ENCODE results near the gene PSME4.
A peak's percentile ranks its signal among the peaks of the same experiment; 100 is the strongest.

The PSME4 gene, protein sequence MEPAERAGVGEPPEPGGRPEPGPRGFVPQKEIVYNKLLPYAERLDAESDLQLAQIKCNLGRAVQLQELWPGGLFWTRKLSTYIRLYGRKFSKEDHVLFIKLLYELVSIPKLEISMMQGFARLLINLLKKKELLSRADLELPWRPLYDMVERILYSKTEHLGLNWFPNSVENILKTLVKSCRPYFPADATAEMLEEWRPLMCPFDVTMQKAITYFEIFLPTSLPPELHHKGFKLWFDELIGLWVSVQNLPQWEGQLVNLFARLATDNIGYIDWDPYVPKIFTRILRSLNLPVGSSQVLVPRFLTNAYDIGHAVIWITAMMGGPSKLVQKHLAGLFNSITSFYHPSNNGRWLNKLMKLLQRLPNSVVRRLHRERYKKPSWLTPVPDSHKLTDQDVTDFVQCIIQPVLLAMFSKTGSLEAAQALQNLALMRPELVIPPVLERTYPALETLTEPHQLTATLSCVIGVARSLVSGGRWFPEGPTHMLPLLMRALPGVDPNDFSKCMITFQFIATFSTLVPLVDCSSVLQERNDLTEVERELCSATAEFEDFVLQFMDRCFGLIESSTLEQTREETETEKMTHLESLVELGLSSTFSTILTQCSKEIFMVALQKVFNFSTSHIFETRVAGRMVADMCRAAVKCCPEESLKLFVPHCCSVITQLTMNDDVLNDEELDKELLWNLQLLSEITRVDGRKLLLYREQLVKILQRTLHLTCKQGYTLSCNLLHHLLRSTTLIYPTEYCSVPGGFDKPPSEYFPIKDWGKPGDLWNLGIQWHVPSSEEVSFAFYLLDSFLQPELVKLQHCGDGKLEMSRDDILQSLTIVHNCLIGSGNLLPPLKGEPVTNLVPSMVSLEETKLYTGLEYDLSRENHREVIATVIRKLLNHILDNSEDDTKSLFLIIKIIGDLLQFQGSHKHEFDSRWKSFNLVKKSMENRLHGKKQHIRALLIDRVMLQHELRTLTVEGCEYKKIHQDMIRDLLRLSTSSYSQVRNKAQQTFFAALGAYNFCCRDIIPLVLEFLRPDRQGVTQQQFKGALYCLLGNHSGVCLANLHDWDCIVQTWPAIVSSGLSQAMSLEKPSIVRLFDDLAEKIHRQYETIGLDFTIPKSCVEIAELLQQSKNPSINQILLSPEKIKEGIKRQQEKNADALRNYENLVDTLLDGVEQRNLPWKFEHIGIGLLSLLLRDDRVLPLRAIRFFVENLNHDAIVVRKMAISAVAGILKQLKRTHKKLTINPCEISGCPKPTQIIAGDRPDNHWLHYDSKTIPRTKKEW (N-terminal part only)

GRCh38 chr2:53970724-53971602, at the start of gene PSME4:
Gene PSME4, minus strand, starts transcription at chr2:53970993. Its CDS starts 209 bp downstream, at chr2:53970784.
- Histone ChIP-seq H3K4me3 (ENCODE audit: low read length) (peak within 1 kb of the TSS; percentile 99), H3K9me2 (replicated peaks; ENCODE audit: insufficient read depth, low read length) (no peaks in the 10 kb centered on the region), H3K36me3 (replicated peaks; ENCODE audit: insufficient read depth, low read length) (no peaks in the 10 kb centered on the region), H3K27me3 (replicated peaks; ENCODE audit: insufficient read depth, low read length) (no peaks in the 10 kb centered on the region), H3K27ac (ENCODE audit: low read length) (peak within 1 kb of the TSS; percentile 68), H4K20me1 (ENCODE audit: insufficient read depth, low read length) (no peaks in the 10 kb centered on the region; the same call in 1 of the 2 replicates), H2AFZ (ENCODE audit: low read length) (peak within 1 kb of the TSS; percentile 75), H3F3A (ENCODE audit: insufficient read depth, low read length) (peaks cover 13% of the 10 kb centered on the region; the same call in 1 of the 2 replicates), H3K9ac (ENCODE audit: low read length) (peak within 1 kb of the TSS; percentile 71), H3K4me2 (ENCODE audit: low read depth, low read length) (peak within 1 kb of the TSS; percentile 79), H3K79me2 (ENCODE audit: low read length) (peaks cover 54% of the 10 kb centered on the region), H3K4me1 (ENCODE audit: low read length) (peaks cover 7% of the 10 kb centered on the region), H3K9me3 (replicated peaks; ENCODE audit: insufficient read depth, low read length) (no peaks in the 10 kb centered on the region)
- peak; percentile 91 for DNase-seq
- TF ChIP-seq, protein P1, sequence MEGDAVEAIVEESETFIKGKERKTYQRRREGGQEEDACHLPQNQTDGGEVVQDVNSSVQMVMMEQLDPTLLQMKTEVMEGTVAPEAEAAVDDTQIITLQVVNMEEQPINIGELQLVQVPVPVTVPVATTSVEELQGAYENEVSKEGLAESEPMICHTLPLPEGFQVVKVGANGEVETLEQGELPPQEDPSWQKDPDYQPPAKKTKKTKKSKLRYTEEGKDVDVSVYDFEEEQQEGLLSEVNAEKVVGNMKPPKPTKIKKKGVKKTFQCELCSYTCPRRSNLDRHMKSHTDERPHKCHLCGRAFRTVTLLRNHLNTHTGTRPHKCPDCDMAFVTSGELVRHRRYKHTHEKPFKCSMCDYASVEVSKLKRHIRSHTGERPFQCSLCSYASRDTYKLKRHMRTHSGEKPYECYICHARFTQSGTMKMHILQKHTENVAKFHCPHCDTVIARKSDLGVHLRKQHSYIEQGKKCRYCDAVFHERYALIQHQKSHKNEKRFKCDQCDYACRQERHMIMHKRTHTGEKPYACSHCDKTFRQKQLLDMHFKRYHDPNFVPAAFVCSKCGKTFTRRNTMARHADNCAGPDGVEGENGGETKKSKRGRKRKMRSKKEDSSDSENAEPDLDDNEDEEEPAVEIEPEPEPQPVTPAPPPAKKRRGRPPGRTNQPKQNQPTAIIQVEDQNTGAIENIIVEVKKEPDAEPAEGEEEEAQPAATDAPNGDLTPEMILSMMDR (IDR thresholded peaks at IDR 0.05; ENCODE audit: low read length) = no peak
- no peak for TF ChIP-seq EZH2phosphoT487 (IDR thresholded peaks at IDR 0.05; ENCODE audit: low read length)
- no peak for TF ChIP-seq EZH2 (optimal IDR thresholded peaks at IDR 0.05; ENCODE audit: low read depth, low read length)

DNA sequence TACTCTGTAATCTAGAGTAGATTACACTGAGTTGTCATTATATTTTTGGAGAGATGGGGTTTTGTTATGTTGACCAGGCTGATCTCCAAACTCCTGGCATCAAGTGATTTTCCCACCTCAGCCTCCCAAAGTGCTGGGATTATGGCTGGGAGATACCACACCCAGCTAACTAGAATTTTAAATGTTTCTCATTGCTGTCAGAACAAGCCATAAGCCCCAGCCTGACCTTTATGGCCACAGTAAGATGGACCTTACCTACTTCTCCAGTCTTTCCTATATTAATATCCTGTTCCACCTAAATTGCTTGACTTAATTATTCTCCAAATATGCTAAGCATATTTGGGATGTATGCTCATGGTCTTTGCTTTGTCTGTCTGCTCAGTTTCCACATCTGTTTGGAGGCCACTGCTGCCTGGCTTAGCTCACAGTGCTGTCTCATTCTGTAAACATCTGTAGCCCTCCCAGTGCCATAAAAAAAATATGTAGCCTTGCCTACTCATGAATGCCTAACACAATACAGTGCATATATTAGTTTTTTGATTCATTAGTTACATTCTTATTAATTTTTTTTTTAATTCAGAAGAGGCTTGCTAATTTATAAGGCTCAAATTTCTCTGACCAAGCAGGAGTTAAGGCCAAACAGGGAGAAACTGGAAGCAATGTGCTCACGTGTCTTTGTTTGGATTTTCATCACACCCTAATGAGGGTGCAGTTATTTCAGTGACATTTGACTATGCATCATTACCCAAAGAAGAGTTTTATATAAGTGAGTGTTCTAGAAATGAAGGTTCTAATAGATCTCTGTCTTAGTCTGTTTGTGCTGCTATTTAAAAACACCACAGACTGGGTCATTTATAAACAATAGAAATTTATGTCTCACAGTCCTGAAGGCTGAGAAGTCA, 45.3 kb upstream of the PSME4 start:
- H3K4me3 ChIP-seq (ENCODE audit: low read length) = no peak overlapping the region
- H3K36me3 ChIP-seq (replicated peaks; ENCODE audit: insufficient read depth, low read length) = no peaks in the 10 kb centered on the region
- H3K79me2 ChIP-seq (ENCODE audit: low read length) = no peaks in the 10 kb centered on the region
- no peak overlapping the region for H3K4me2 ChIP-seq (ENCODE audit: low read depth, low read length)
- H3K27ac ChIP-seq (ENCODE audit: low read length) = no peak overlapping the region
- no peak overlapping the region for H2AFZ ChIP-seq (ENCODE audit: low read length)
- TF ChIP-seq, protein P1 (IDR thresholded peaks at IDR 0.05; ENCODE audit: low read length) = no peak
- TF ChIP-seq EZH2phosphoT487 (IDR thresholded peaks at IDR 0.05; ENCODE audit: low read length) = no peak
- no peak for TF ChIP-seq EZH2 (optimal IDR thresholded peaks at IDR 0.05; ENCODE audit: low read depth, low read length)
- no peaks in the 10 kb centered on the region for H3K9me2 ChIP-seq (replicated peaks; ENCODE audit: insufficient read depth, low read length)
- no peaks in the 10 kb centered on the region for H3K9me3 ChIP-seq (replicated peaks; ENCODE audit: insufficient read depth, low read length)
- no peak for DNase-seq
- 0 out of 2 replicates have a peak, but pooled peaks cover 10% of the 10 kb centered on the region for H3K4me1 ChIP-seq (ENCODE audit: low read length)
- peaks cover 6% of the 10 kb centered on the region for H3F3A ChIP-seq (ENCODE audit: insufficient read depth, low read length)
- no peaks in the 10 kb centered on the region for H3K27me3 ChIP-seq (replicated peaks; ENCODE audit: insufficient read depth, low read length)
- H3K9ac ChIP-seq (ENCODE audit: low read length) = no peak overlapping the region
- no peaks in the 10 kb centered on the region for H4K20me1 ChIP-seq (ENCODE audit: insufficient read depth, low read length)
